ENCODE data around the gene KRT9. TPM values are rescaled to one million over a fixed set of nuclear protein-coding genes. Genes with fewer than 3 reads are reported as not detected.
A peak's percentile ranks its signal among the peaks of the same experiment; 100 is the strongest.

The KRT9 gene
- total RNA-seq, 1 experiment from 2014 or later = not detected

DNA sequence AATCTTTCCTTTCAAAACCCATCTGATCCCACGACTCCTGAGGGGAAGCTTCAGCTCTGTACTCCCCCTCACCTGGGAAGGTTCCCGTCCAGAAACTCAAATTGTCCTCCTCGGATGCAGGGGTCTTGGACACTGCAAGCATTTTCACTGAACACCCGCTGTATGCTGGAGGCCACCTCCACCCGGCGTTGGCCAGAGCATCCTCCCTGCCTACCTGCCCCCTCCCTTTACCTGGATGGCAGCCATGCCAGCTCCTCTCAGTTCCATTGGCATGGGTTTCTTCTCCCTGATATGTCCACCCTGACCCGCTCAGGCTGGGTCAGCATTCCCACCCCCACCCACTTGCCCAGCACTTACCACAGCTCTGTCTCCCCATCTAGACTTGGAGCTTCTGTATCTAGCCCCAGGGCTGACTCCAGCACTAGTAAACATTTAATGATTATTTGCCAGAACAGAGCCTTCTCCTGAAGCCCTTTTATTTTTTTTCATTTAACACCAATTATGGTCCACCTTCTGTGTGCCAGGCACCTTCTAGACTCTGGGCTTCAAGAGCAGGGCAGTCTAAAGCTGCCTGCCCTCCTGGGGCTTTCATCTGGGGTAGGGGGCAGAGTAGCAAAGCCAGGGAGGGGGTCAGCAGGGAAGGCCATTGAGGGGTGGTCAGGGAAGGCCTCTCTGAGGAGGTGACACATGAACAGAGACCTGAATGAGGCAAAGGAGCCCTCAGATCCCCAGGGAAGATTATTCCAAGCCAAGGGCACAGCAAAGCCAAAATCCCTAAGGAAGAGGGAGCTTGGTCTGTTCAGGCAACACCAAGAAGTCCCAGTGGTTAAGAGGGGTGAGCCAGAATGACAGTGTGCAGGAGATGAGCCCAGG lies 34.9 kb downstream of the KRT9 start:
- intact Hi-C loops (cut with micrococcal nuclease; ENCODE audit: unreplicated experiment) = no loop called here
- Histone ChIP-seq H3K27me3 (replicated peaks; ENCODE audit: insufficient read depth, low read depth, low read length, poor library complexity) (no peaks in the 10 kb centered on the region), H3K9me3 (ENCODE audit: low read depth, low read length, poor library complexity, severe bottlenecking) (no peaks in the 10 kb centered on the region), H3K27ac (ENCODE audit: low read depth, low read length, poor library complexity, severe bottlenecking) (no peak overlapping the region), H3K4me3 (ENCODE audit: low read depth, low read length, poor library complexity, severe bottlenecking) (no peak overlapping the region), H3K4me1 (ENCODE audit: insufficient read depth, low read length, poor library complexity, severe bottlenecking) (no peaks in the 10 kb centered on the region), H3K36me3 (ENCODE audit: insufficient read depth, low read length, poor library complexity, severe bottlenecking) (no peaks in the 10 kb centered on the region)
- TF ChIP-seq EZH2 (IDR thresholded peaks at IDR 0.05; ENCODE audit: borderline replicate concordance, low read depth, low read length, poor library complexity, severe bottlenecking) = no peak
- TF ChIP-seq, protein P1, sequence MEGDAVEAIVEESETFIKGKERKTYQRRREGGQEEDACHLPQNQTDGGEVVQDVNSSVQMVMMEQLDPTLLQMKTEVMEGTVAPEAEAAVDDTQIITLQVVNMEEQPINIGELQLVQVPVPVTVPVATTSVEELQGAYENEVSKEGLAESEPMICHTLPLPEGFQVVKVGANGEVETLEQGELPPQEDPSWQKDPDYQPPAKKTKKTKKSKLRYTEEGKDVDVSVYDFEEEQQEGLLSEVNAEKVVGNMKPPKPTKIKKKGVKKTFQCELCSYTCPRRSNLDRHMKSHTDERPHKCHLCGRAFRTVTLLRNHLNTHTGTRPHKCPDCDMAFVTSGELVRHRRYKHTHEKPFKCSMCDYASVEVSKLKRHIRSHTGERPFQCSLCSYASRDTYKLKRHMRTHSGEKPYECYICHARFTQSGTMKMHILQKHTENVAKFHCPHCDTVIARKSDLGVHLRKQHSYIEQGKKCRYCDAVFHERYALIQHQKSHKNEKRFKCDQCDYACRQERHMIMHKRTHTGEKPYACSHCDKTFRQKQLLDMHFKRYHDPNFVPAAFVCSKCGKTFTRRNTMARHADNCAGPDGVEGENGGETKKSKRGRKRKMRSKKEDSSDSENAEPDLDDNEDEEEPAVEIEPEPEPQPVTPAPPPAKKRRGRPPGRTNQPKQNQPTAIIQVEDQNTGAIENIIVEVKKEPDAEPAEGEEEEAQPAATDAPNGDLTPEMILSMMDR (conservative IDR thresholded peaks at IDR 0.05; ENCODE audit: low read depth, low read length) = no peak
- DNase-seq (ENCODE audit: low spot score) = no peak
- POLR2A ChIA-PET (ENCODE audit: low non-redundant PET) = no interaction called here
- CTCF ChIA-PET = no interaction called here
- no TSS peak for BruUV-seq (replicated peaks)

DNA sequence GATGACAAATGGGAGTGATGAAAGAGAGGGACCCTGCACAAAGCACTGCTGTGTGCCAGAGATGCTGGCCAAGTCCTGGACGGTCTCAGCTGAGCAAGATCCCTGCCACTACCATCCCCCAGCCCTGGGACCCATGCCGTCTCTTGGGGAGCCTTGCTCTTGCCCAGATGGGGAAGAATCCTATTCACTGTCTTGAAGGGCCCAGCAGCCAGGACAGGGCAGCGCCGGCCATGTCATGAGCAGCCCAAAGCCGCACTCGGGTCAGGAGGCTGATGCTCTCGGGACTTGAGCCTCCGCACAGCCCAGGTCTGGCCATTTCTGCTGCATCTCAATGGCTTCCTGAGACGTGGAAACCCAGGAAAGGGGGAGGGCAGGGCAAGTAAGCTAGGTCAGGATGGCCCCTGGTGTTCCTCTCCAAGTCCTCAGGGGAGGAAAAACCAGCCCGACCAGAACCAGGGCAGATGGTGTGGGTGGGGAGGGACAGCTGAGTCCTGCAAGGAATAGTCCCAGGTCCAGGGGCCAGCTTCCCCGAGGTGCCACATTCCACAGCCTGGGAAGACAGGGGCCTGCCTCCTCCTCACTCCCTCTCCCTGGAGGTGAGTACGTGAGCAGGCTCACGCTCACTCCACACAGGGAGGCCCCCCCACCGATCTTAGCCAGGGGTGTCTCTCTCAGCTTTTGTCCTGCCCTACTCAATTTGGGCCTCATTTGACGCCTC lies 35.9 kb downstream of the KRT9 start:
- intact Hi-C loops (cut with micrococcal nuclease; ENCODE audit: unreplicated experiment) = no loop called here
- H3K9me3 ChIP-seq (ENCODE audit: low read depth, low read length, poor library complexity, severe bottlenecking) = no peaks in the 10 kb centered on the region
- H3K4me1 ChIP-seq (ENCODE audit: insufficient read depth, low read length, poor library complexity, severe bottlenecking) = no peaks in the 10 kb centered on the region
- H3K27me3 ChIP-seq (replicated peaks; ENCODE audit: insufficient read depth, low read depth, low read length, poor library complexity) = no peaks in the 10 kb centered on the region
- ChIA-PET POLR2A (ENCODE audit: low non-redundant PET) (no interaction called here), CTCF (no interaction called here)
- H3K4me3 ChIP-seq (ENCODE audit: low read depth, low read length, poor library complexity, severe bottlenecking) = no peak overlapping the region
- BruUV-seq (replicated peaks) = no TSS peak
- H3K36me3 ChIP-seq (ENCODE audit: insufficient read depth, low read length, poor library complexity, severe bottlenecking) = no peaks in the 10 kb centered on the region
- no peak for DNase-seq (ENCODE audit: low spot score)
- H3K27ac ChIP-seq (ENCODE audit: low read depth, low read length, poor library complexity, severe bottlenecking) = no peak overlapping the region
- TF ChIP-seq EZH2 (IDR thresholded peaks at IDR 0.05; ENCODE audit: borderline replicate concordance, low read depth, low read length, poor library complexity, severe bottlenecking) = no peak
- TF ChIP-seq, protein P1 (conservative IDR thresholded peaks at IDR 0.05; ENCODE audit: low read depth, low read length) = no peak

DNA sequence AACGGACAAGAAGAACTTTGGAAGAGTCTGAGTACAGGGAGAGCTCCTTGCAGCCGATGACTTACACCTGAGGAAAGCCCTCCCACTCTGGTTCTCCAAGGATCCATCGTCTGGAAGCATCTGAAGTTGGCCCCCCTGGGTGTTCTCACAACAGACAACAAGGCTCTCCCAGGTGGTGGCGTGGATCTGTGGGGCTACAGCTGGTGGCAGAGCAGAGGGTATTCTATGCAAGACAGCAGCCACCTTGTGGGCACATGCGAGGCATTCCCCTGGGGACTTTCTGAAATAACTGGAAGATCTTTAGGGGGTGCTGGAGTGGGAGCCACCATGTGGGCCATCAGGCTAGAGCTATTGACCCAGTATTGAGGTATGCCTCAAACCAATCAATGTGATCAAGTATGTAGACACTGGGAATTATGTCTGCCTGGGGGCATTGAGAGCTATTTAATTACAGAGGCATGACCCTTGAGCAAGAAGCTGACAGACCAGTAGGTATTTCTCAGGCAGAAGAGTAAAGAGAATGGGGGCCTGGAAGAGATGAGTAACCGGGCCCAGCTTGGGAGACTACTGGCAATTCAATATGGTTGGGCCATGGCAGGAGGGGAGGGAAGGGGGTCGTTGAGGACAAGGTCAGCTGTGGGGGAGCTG lies 36.8 kb downstream of the KRT9 start:
- intact Hi-C loops (cut with micrococcal nuclease; ENCODE audit: unreplicated experiment) = no loop called here

More for the DNA sequence above, 36.8 kb downstream of the KRT9 start:
- no peaks in the 10 kb centered on the region for H3K27me3 ChIP-seq (replicated peaks; ENCODE audit: insufficient read depth, low read depth, low read length, poor library complexity)
- no peaks in the 10 kb centered on the region for H3K9me3 ChIP-seq (ENCODE audit: low read depth, low read length, poor library complexity, severe bottlenecking)
- H3K27ac ChIP-seq (ENCODE audit: low read depth, low read length, poor library complexity, severe bottlenecking) = no peak overlapping the region
- no peak for TF ChIP-seq EZH2 (IDR thresholded peaks at IDR 0.05; ENCODE audit: borderline replicate concordance, low read depth, low read length, poor library complexity, severe bottlenecking)
- TF ChIP-seq, protein P1 (conservative IDR thresholded peaks at IDR 0.05; ENCODE audit: low read depth, low read length) = no peak
- no peak overlapping the region for H3K4me3 ChIP-seq (ENCODE audit: low read depth, low read length, poor library complexity, severe bottlenecking)
- no peaks in the 10 kb centered on the region for H3K4me1 ChIP-seq (ENCODE audit: insufficient read depth, low read length, poor library complexity, severe bottlenecking)
- BruUV-seq (replicated peaks) = no TSS peak
- POLR2A ChIA-PET (ENCODE audit: low non-redundant PET) = no interaction called here
- CTCF ChIA-PET = interaction anchor here (0.9 kb wide), 1 partner anchor 678 kb away, joined by 3 read pairs; no protein-coding TSS in a partner anchor
- no peaks in the 10 kb centered on the region for H3K36me3 ChIP-seq (ENCODE audit: insufficient read depth, low read length, poor library complexity, severe bottlenecking)
- DNase-seq (ENCODE audit: low spot score) = peak; percentile 7
